ENCODE results near the gene RNF223.

The RNF223 gene

GRCh38 chr1:1083416-1084371 is 9.6 kb upstream of the RNF223 start:
- no peak overlapping the region for H2BK12ac ChIP-seq (ENCODE audit: low read length)
- H3K27ac ChIP-seq (replicated peaks; ENCODE audit: low read length) = no peak overlapping the region
- no peak overlapping the region for H4K91ac ChIP-seq (ENCODE audit: low read depth, low read length, poor library complexity)
- no peak overlapping the region for H2AFZ ChIP-seq (ENCODE audit: low read length)
- no peaks in the 10 kb centered on the region for H3K9me3 ChIP-seq (replicated peaks in 1 of 2; ENCODE audit: control insufficient read depth in 2 of 2, insufficient read depth in 1 of 2, low read depth in 1 of 2, low read length in 2 of 2)
- no peak overlapping the region for H3K4me3 ChIP-seq (ENCODE audit: low read length in 2 of 2)
- H2BK5ac ChIP-seq (ENCODE audit: low read length) = peak overlapping the region; percentile 53
- no peak overlapping the region for H3K18ac ChIP-seq (ENCODE audit: low read length)
- H2BK120ac ChIP-seq (ENCODE audit: low read depth, low read length) = no peak overlapping the region
- peaks cover 7 to 11% of the 10 kb centered on the region in 2 donors for H3K4me1 ChIP-seq (ENCODE audit: control insufficient read depth in 2 of 2, insufficient read depth in 1 of 2, low read depth in 1 of 2, low read length in 2 of 2)
- H4K8ac ChIP-seq (ENCODE audit: low read depth, low read length) = no peak overlapping the region
- H3K14ac ChIP-seq (ENCODE audit: low read length) = no peak overlapping the region
- peaks cover 2 to 4% of the 10 kb centered on the region in 2 donors for H3K36me3 ChIP-seq (replicated peaks in 1 of 2; ENCODE audit: control insufficient read depth in 2 of 2, insufficient read depth in 2 of 2, low read length in 2 of 2)
- no peak overlapping the region for H3K23ac ChIP-seq (ENCODE audit: low read depth, low read length, poor library complexity)
- H2AK5ac ChIP-seq (ENCODE audit: low read depth, low read length) = no peak overlapping the region
- no CpG with 5 or more reads among the region's 43 CpGs for WGBS, 2 donors (ENCODE audit: extremely low coverage in 2 of 2, insufficient read length in 2 of 2, insufficient replicate concordance in 1 of 2)
- no peak for DNase-seq (ENCODE audit: low spot score)
- no peak overlapping the region for H3K4ac ChIP-seq (ENCODE audit: low read length)
- H3K79me1 ChIP-seq (ENCODE audit: low read depth, low read length) = peaks cover 7% of the 10 kb centered on the region
- H3K27me3 ChIP-seq (ENCODE audit: control insufficient read depth in 3 of 3, insufficient read depth in 3 of 3, low read depth in 1 of 3, low read length in 3 of 3) = peaks cover 0 to 3% (median 0%) of the 10 kb centered on the region in 3 experiments
- no peak overlapping the region for H3K4me2 ChIP-seq (ENCODE audit: insufficient read depth, low read length, poor library complexity, severe bottlenecking)
- no peak overlapping the region for H2BK15ac ChIP-seq (ENCODE audit: low read length)
- no peak overlapping the region for H3K9ac ChIP-seq (ENCODE audit: low read depth, low read length, poor library complexity)

GRCh38 chr1:1082776-1083415 is 8.8 kb upstream of the RNF223 start:
- Histone ChIP-seq H3K9ac (ENCODE audit: low read depth, low read length, poor library complexity) (no peak overlapping the region), H2BK12ac (ENCODE audit: low read length) (no peak overlapping the region), H3K14ac (ENCODE audit: low read length) (no peak overlapping the region), H3K79me1 (ENCODE audit: low read depth, low read length) (peaks cover 6% of the 10 kb centered on the region), H2BK5ac (ENCODE audit: low read length) (no peak overlapping the region), H2AFZ (ENCODE audit: low read length) (no peak overlapping the region), H3K4ac (ENCODE audit: low read length) (no peak overlapping the region), H2AK5ac (ENCODE audit: low read depth, low read length) (no peak overlapping the region), H3K36me3 (replicated peaks in 1 of 2; ENCODE audit: control insufficient read depth in 2 of 2, insufficient read depth in 2 of 2, low read length in 2 of 2) (peaks cover 2 to 4% of the 10 kb centered on the region in 2 donors), H3K4me2 (ENCODE audit: insufficient read depth, low read length, poor library complexity, severe bottlenecking) (no peak overlapping the region), H3K9me3 (replicated peaks in 1 of 2; ENCODE audit: control insufficient read depth in 2 of 2, insufficient read depth in 1 of 2, low read depth in 1 of 2, low read length in 2 of 2) (no peaks in the 10 kb centered on the region), H3K4me1 (ENCODE audit: control insufficient read depth in 2 of 2, insufficient read depth in 1 of 2, low read depth in 1 of 2, low read length in 2 of 2) (peaks cover 7 to 11% of the 10 kb centered on the region in 2 donors), H3K23ac (ENCODE audit: low read depth, low read length, poor library complexity) (no peak overlapping the region), H3K27me3 (ENCODE audit: control insufficient read depth in 3 of 3, insufficient read depth in 3 of 3, low read depth in 1 of 3, low read length in 3 of 3) (peaks cover 0 to 3% (median 0%) of the 10 kb centered on the region in 3 experiments), H4K91ac (ENCODE audit: low read depth, low read length, poor library complexity) (no peak overlapping the region), H3K18ac (ENCODE audit: low read length) (no peak overlapping the region), H2BK120ac (ENCODE audit: low read depth, low read length) (no peak overlapping the region), H3K27ac (replicated peaks; ENCODE audit: low read length) (no peak overlapping the region), H3K4me3 (ENCODE audit: low read length in 2 of 2) (no peak overlapping the region), H2BK15ac (ENCODE audit: low read length) (no peak overlapping the region), H4K8ac (ENCODE audit: low read depth, low read length) (no peak overlapping the region)
- DNase-seq (ENCODE audit: low spot score) = no peak
- WGBS, 2 donors (ENCODE audit: extremely low coverage in 2 of 2, insufficient read length in 2 of 2, insufficient replicate concordance in 1 of 2) = no CpG with 5 or more reads among the region's 40 CpGs

- no peak overlapping the region for H3K23ac ChIP-seq (ENCODE audit: low read depth, low read length, poor library complexity)
- no peak overlapping the region for H3K9ac ChIP-seq (ENCODE audit: low read depth, low read length, poor library complexity)
- peaks cover 6% of the 10 kb centered on the region for H3K79me1 ChIP-seq (ENCODE audit: low read depth, low read length)
- H3K4me2 ChIP-seq (ENCODE audit: insufficient read depth, low read length, poor library complexity, severe bottlenecking) = no peak overlapping the region
- H2BK15ac ChIP-seq (ENCODE audit: low read length) = no peak overlapping the region
- H2BK12ac ChIP-seq (ENCODE audit: low read length) = no peak overlapping the region
- no peak overlapping the region for H3K18ac ChIP-seq (ENCODE audit: low read length)
- no CpG with 5 or more reads among the region's 27 CpGs for WGBS, 2 donors (ENCODE audit: extremely low coverage in 2 of 2, insufficient read length in 2 of 2, insufficient replicate concordance in 1 of 2)
- H2AK5ac ChIP-seq (ENCODE audit: low read depth, low read length) = no peak overlapping the region
- peaks cover 2 to 4% of the 10 kb centered on the region in 2 donors for H3K36me3 ChIP-seq (replicated peaks in 1 of 2; ENCODE audit: control insufficient read depth in 2 of 2, insufficient read depth in 2 of 2, low read length in 2 of 2)
- no peak overlapping the region for H2AFZ ChIP-seq (ENCODE audit: low read length)
- H3K27ac ChIP-seq (replicated peaks; ENCODE audit: low read length) = no peak overlapping the region
- no peak overlapping the region for H4K91ac ChIP-seq (ENCODE audit: low read depth, low read length, poor library complexity)
- H2BK5ac ChIP-seq (ENCODE audit: low read length) = peak overlapping the region; percentile 53
- no peak overlapping the region for H2BK120ac ChIP-seq (ENCODE audit: low read depth, low read length)
- DNase-seq (ENCODE audit: low spot score) = no peak
- H3K9me3 ChIP-seq (replicated peaks in 1 of 2; ENCODE audit: control insufficient read depth in 2 of 2, insufficient read depth in 1 of 2, low read depth in 1 of 2, low read length in 2 of 2) = no peaks in the 10 kb centered on the region
- peaks cover 0 to 3% (median 0%) of the 10 kb centered on the region in 3 experiments for H3K27me3 ChIP-seq (ENCODE audit: control insufficient read depth in 3 of 3, insufficient read depth in 3 of 3, low read depth in 1 of 3, low read length in 3 of 3)
- H3K4ac ChIP-seq (ENCODE audit: low read length) = no peak overlapping the region
- no peak overlapping the region for H3K14ac ChIP-seq (ENCODE audit: low read length)
- peaks cover 7 to 11% of the 10 kb centered on the region in 2 donors for H3K4me1 ChIP-seq (ENCODE audit: control insufficient read depth in 2 of 2, insufficient read depth in 1 of 2, low read depth in 1 of 2, low read length in 2 of 2)
- H3K4me3 ChIP-seq (ENCODE audit: low read length in 2 of 2) = no peak overlapping the region
- H4K8ac ChIP-seq (ENCODE audit: low read depth, low read length) = no peak overlapping the region
Observed at GRCh38 chr1:1082239-1082775, 8.2 kb upstream of the RNF223 start.

Data from neuronal stem cell (in vitro differentiated cells).